Activated B cell treated with CpG ODN at 0.5 μM for 24 hours (primary cell): ENCODE results near the gene GLIPR1. TPM values are rescaled to one million over a fixed set of nuclear protein-coding genes. Genes with fewer than 3 reads are reported as not detected.

Experiments
- ATAC-seq: fragments of 200-7000 bp; cut with Tn5 transposase; one replicate; pipeline ENCODE4 v1.10.0; 2021; ENCODE audit warnings: low read depth, mild to moderate bottlenecking, moderate library complexity
- CTCF ChIA-PET: fragments of 350-600 bp; sonication (Branson Sonifier 250); formaldehyde crosslinking; loops from one replicate; lab custom pipeline; 2021; ENCODE audit warnings: antibody characterized with exemption; lab: Charles Lee
- POLR2A ChIA-PET: fragments of 350-600 bp; sonication (Branson Sonifier 250); formaldehyde crosslinking; loops from one replicate; lab custom pipeline; 2021; ENCODE audit warnings: antibody characterized with exemption; lab: Charles Lee
- DNase-seq: peaks from one replicate; pipeline ENCODE4 v3.0.0; 2022
- H3K27ac Mint-ChIP-seq: one replicate; pipeline ENCODE4 v1.8.0; 2020; ENCODE audit warnings: mixed read lengths
- H3K27me3 Mint-ChIP-seq: one replicate; pipeline ENCODE4 v1.8.0; 2021; ENCODE audit warnings: mixed read lengths
- H3K36me3 Mint-ChIP-seq: one replicate; pipeline ENCODE4 v1.8.0; 2021; ENCODE audit warnings: low read depth, mixed read lengths
- H3K4me1 Mint-ChIP-seq: one replicate; pipeline ENCODE4 v1.8.0; 2021; ENCODE audit warnings: mixed read lengths
- H3K4me3 Mint-ChIP-seq: one replicate; pipeline ENCODE4 v1.8.0; 2020; ENCODE audit warnings: mild to moderate bottlenecking, mixed read lengths
- H3K9me3 Mint-ChIP-seq: one replicate; pipeline ENCODE4 v1.8.0; 2020; ENCODE audit warnings: mixed read lengths
- CTCF ChIP-seq: fragments of 200-600 bp; IDR thresholded peaks from one replicate; pipeline ENCODE4 v1.8.0; 2022; ENCODE audit warnings: antibody characterized with exemption, mild to moderate bottlenecking
- intact Hi-C: fragments of 100-400 bp; cut with micrococcal nuclease; formaldehyde crosslinking; loops from one replicate; pipeline ENCODE4 v1.15.1; 2024
- total RNA-seq: library from RNA; stranded (reverse); gene quantifications from 2 replicates; pipeline ENCODE4 v1.2.3, GENCODE V29; 2022

Gene GLIPR1
- total RNA-seq, 1 donor from 2014 or later: 45.4 TPM

GRCh38 chr12:75528272-75528671, 47.7 kb downstream of the GLIPR1 start:
- ChIA-PET POLR2A (interaction anchor here (1.3 kb wide), 1 partner anchor 503 kb away, joined by 9 read pairs; the partner anchor contains the start of gene PHLDA1), CTCF (interaction anchor here (0.7 to 6.1 kb wide), 8 partner anchors 44 to 1059 kb away, joined by 3 to 121 read pairs (median 12); partner anchors contain the start of genes GLIPR1 and PHLDA1)
- ATAC-seq (no peak), DNase-seq (no peak)
- H3K9me3 Mint-ChIP-seq: no peaks in the 10 kb centered on the region
- H3K27me3 Mint-ChIP-seq: peaks cover 23% of the 10 kb centered on the region
- H3K27ac Mint-ChIP-seq: no peak overlapping the region
- no peak overlapping the region for H3K4me3 Mint-ChIP-seq
- H3K36me3 Mint-ChIP-seq: no peaks in the 10 kb centered on the region
- intact Hi-C loops: loop anchor here (5.0 to 10.0 kb wide), 2 partner anchors 387 to 819 kb away; partner anchors contain the start of gene BBS10
- H3K4me1 Mint-ChIP-seq: peaks cover 6% of the 10 kb centered on the region
- TF ChIP-seq CTCF: no peak

- TF ChIP-seq CTCF: no peak
- ATAC-seq (no peak), DNase-seq (no peak)
- Mint-ChIP-seq H3K36me3 (no peaks in the 10 kb centered on the region), H3K9me3 (no peaks in the 10 kb centered on the region), H3K4me1 (peaks cover 6% of the 10 kb centered on the region), H3K27me3 (peaks cover 20% of the 10 kb centered on the region), H3K27ac (no peak overlapping the region), H3K4me3 (no peak overlapping the region)
- CTCF ChIA-PET: interaction anchor here (1.3 to 6.1 kb wide), 5 partner anchors 48 to 1059 kb away, joined by 3 to 121 read pairs (median 22); partner anchors contain the start of genes GLIPR1 and PHLDA1
- intact Hi-C loops: loop anchor here (5.0 to 10.0 kb wide), 2 partner anchors 386 to 819 kb away; partner anchors contain the start of gene BBS10
- POLR2A ChIA-PET: interaction anchor here (1.3 kb wide), 1 partner anchor 503 kb away, joined by 9 read pairs; the partner anchor contains the start of gene PHLDA1
These were observed 48.1 kb downstream of the GLIPR1 start for GRCh38 chr12:75528692-75529091.

GRCh38 chr12:75529316-75529715, 48.8 kb downstream of the GLIPR1 start:
- Mint-ChIP-seq H3K9me3 (no peaks in the 10 kb centered on the region), H3K27ac (no peak overlapping the region), H3K27me3 (peaks cover 20% of the 10 kb centered on the region), H3K36me3 (no peaks in the 10 kb centered on the region), H3K4me3 (no peak overlapping the region), H3K4me1 (peaks cover 6% of the 10 kb centered on the region)
- ATAC-seq: no peak
- TF ChIP-seq CTCF: no peak
- DNase-seq: no peak
- CTCF ChIA-PET: interaction anchor here (3.2 to 6.1 kb wide), 2 partner anchors 508 to 926 kb away, joined by 22 to 121 read pairs; no protein-coding TSS in a partner anchor
- POLR2A ChIA-PET: no interaction called here
- intact Hi-C loops: loop anchor here (5.0 to 10.0 kb wide), 2 partner anchors 385 to 818 kb away; partner anchors contain the start of gene BBS10

- ChIA-PET CTCF (no interaction called here), POLR2A (no interaction called here)
- no peak overlapping the region for H3K4me3 Mint-ChIP-seq
- peaks cover 20% of the 10 kb centered on the region for H3K27me3 Mint-ChIP-seq
- ATAC-seq (no peak), DNase-seq (no peak)
- H3K27ac Mint-ChIP-seq: no peak overlapping the region
- intact Hi-C loops: loop anchor here (5.0 to 10.0 kb wide), 2 partner anchors 385 to 817 kb away; partner anchors contain the start of gene BBS10
- no peaks in the 10 kb centered on the region for H3K9me3 Mint-ChIP-seq
- H3K4me1 Mint-ChIP-seq: peaks cover 6% of the 10 kb centered on the region
- TF ChIP-seq CTCF: no peak
- H3K36me3 Mint-ChIP-seq: no peaks in the 10 kb centered on the region
These were observed 49.3 kb downstream of the GLIPR1 start for GRCh38 chr12:75529826-75530225.

DNA sequence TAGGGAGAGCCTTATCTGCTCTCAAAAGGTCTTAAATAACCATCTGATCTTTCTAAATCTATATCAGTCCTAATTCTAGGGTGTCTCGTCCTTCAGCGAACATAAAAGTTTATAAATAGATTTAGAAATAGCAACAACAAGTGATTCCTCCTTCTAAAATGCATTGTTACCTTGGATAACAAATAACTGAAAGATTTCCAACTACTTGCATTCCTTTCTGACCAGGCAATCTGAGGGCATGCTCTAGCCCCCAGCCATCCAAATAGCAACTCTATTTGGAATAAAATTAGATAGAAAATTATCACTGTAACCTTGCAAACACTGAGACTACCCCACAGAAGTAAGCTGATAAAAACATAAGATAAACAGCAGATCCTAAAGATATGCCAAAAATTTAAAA, 52.7 kb downstream of the GLIPR1 start:
- no peak for TF ChIP-seq CTCF
- Mint-ChIP-seq H3K4me1 (no peaks in the 10 kb centered on the region), H3K36me3 (no peaks in the 10 kb centered on the region), H3K27ac (no peak overlapping the region), H3K27me3 (peaks cover 16% of the 10 kb centered on the region), H3K4me3 (no peak overlapping the region), H3K9me3 (no peaks in the 10 kb centered on the region)
- intact Hi-C loops: no loop called here
- POLR2A ChIA-PET: no interaction called here
- CTCF ChIA-PET: no interaction called here
- ATAC-seq (no peak), DNase-seq (no peak)
